GM19239 (cell line): ENCODE results near the gene PKDCC.

ENCODE experiments used
- DNase-seq: peaks from one replicate; pipeline ENCODE4 v3.0.0; 2011; ENCODE audit warnings: low spot score; ENCODE audit not compliant: insufficient read length
- FAIRE-seq: peaks from 2 replicates; lab custom pipeline; 2011; peaks lifted over from hg19 to GRCh38; lab: Jason Lieb, UNC

The PKDCC gene

GRCh38 chr2:42047488-42048298, at the start of gene PKDCC:
Gene PKDCC (plus strand): TSS chr2:42048021. CDS start chr2:42048200, 179 bp downstream.
- DNase-seq (peak; percentile 85), FAIRE-seq (no peak)

GRCh38 chr2:41998186-41999127, 49.4 kb upstream of the PKDCC start:
- DNase-seq = no peak
- FAIRE-seq = no peak

GRCh38 chr2:41999128-41999480, 48.7 kb upstream of the PKDCC start:
- DNase-seq (no peak), FAIRE-seq (no peak)

GRCh38 chr2:41999592-42000281, 48.1 kb upstream of the PKDCC start:
- DNase-seq = no peak
- FAIRE-seq = no peak

- FAIRE-seq (no peak), DNase-seq (no peak)
Measured at GRCh38 chr2:42001711-42002201, 46.1 kb upstream of the PKDCC start.

- FAIRE-seq = no peak
Measured at GRCh38 chr2:42007551-42007950, 40.3 kb upstream of the PKDCC start.

GRCh38 chr2:42008241-42008921, 39.4 kb upstream of the PKDCC start:
- FAIRE-seq = no peak
- DNase-seq = no peak

More at GRCh38 chr2:42007551-42007950, 40.3 kb upstream of the PKDCC start:
- DNase-seq = no peak

- FAIRE-seq (no peak), DNase-seq (no peak)
Measured at GRCh38 chr2:42009657-42010580, 37.9 kb upstream of the PKDCC start.

- DNase-seq = no peak
- FAIRE-seq = no peak
Measured at GRCh38 chr2:42010743-42011298, 37.0 kb upstream of the PKDCC start.

- FAIRE-seq = no peak
- no peak for DNase-seq
Measured at GRCh38 chr2:42012137-42012536, 35.7 kb upstream of the PKDCC start.

GRCh38 chr2:42012651-42013050, 35.2 kb upstream of the PKDCC start:
- DNase-seq (no peak), FAIRE-seq (no peak)

GRCh38 chr2:42013409-42013808, 34.4 kb upstream of the PKDCC start:
- DNase-seq (no peak), FAIRE-seq (no peak)

GRCh38 chr2:42021464-42021863, 26.4 kb upstream of the PKDCC start:
- FAIRE-seq (no peak), DNase-seq (no peak)

- no peak for FAIRE-seq
- no peak for DNase-seq
Measured at GRCh38 chr2:42025151-42025582, 22.7 kb upstream of the PKDCC start.

- DNase-seq = no peak
- no peak for FAIRE-seq
Measured at GRCh38 chr2:42026272-42026671, 21.5 kb upstream of the PKDCC start.

GRCh38 chr2:42028571-42029148, 19.2 kb upstream of the PKDCC start:
- DNase-seq (no peak), FAIRE-seq (peak; percentile 58)

GRCh38 chr2:42029171-42029570, 18.6 kb upstream of the PKDCC start:
- no peak for DNase-seq
- no peak for FAIRE-seq

GRCh38 chr2:42029639-42030199, 18.1 kb upstream of the PKDCC start:
- DNase-seq (no peak), FAIRE-seq (no peak)
